GM18526 (cell line): ENCODE data around the gene ZNF423.

Source experiments
- POLR2A ChIP-seq: IDR thresholded peaks from 3 replicates; pipeline ENCODE4 v1.6.1; 2011; ENCODE audit not compliant: insufficient read length; ENCODE audit errors: extremely low read depth

The ZNF423 gene

DNA sequence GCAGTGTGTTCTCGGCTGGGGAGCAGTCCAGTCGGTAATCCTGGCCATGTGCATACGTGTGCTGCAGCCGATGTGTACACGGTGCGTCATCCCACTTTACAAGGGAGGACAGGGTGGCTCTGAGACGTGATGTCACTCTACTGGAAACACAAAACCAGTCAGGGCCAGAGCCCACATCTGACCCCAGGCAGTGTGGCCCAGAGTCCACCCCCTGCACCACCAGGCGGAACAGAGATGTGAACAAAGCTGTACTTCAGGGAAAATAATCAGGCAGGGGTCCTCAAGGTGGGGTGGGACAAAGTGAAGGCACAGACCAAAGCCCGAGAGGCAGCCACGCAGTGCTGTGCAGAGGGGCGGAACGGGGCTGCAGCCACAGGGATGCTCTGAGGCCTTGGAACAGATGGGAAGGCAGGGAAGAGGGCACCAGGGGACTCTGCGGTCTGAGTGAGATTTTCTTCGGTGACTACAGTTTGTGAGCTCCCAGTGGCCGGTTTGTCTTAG is 181.5 kb downstream of the ZNF423 start:
- TF ChIP-seq POLR2A, result no peak

DNA sequence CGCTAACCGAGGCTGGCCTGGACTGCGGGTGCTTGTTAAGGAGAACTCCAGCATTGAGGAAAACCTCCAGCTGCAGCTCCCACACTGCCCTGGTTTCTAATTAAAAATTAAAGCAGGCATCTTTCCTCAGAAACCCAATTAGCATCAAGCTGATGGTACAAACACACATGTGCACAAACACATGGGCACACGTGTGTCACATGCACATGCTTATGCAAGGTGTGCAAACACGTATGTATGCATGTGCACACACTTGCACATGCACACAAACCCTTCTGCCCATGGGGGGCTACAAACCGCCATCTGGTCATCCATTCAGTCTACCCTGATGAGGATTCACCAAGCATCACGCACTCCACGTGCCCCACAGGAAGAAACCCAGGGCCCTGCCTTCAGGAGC is 182.5 kb downstream of the ZNF423 start:
- no peak for TF ChIP-seq POLR2A

DNA sequence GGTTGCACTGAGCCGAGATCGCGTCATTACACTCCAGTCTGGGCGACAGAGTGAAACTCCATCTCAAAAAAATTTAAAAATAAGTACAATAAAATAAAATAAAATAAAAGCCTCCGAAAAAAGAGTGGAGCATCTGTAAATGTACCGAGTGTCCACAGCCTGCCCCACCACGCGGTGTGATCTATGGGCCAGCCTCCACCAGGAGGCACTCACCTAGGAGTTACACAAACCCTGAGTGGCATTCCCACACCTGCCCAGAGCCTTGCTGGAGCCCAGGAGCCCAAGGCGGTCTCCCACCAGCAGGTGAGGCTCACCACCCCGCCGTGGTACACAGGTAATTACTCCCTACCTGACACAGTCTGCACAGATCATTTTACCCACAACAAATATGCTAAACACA is 183.2 kb downstream of the ZNF423 start:
- no peak for TF ChIP-seq POLR2A

- TF ChIP-seq POLR2A, result no peak
Measured at GRCh38 chr16:49671333-49671732, 184.6 kb downstream of the ZNF423 start.

GRCh38 chr16:49670627-49671026 is 185.3 kb downstream of the ZNF423 start:
- no peak for TF ChIP-seq POLR2A

DNA sequence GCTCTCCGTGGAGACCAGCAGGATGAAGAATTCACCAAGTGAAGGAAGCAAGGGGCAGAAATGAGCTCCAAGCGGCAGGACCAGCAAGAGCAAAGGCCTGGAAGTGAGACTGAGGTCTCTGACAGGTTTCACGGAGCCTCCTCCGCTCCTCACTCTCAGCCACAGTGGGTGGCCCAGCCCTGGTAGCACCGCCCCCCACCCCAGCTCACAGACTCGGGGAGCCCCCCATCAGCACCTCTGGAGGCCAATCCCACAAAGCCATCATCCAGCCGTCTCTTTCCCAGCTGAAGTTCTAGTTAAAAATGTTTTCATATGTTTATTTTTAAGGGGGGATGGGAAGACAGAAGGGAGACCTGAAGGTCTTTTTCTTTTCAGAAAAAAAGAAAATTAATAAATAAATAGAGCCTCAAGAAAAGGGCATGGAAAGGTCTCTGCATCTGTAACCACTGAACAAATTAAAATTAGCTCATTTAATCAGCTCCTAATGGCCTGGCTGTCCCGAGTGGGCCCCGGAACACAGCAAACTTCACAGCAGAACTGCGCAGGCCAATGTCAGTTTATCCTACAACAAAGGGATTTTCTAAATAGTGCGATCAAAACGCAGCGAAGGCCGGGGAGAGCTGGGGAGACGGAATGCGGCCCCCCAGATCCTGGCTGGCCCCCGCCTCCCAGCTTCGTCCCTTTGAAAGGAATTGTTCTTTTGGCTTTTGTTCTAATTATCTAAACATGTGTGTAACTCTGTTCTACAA is 190.3 kb downstream of the ZNF423 start:
- no peak for TF ChIP-seq POLR2A

DNA sequence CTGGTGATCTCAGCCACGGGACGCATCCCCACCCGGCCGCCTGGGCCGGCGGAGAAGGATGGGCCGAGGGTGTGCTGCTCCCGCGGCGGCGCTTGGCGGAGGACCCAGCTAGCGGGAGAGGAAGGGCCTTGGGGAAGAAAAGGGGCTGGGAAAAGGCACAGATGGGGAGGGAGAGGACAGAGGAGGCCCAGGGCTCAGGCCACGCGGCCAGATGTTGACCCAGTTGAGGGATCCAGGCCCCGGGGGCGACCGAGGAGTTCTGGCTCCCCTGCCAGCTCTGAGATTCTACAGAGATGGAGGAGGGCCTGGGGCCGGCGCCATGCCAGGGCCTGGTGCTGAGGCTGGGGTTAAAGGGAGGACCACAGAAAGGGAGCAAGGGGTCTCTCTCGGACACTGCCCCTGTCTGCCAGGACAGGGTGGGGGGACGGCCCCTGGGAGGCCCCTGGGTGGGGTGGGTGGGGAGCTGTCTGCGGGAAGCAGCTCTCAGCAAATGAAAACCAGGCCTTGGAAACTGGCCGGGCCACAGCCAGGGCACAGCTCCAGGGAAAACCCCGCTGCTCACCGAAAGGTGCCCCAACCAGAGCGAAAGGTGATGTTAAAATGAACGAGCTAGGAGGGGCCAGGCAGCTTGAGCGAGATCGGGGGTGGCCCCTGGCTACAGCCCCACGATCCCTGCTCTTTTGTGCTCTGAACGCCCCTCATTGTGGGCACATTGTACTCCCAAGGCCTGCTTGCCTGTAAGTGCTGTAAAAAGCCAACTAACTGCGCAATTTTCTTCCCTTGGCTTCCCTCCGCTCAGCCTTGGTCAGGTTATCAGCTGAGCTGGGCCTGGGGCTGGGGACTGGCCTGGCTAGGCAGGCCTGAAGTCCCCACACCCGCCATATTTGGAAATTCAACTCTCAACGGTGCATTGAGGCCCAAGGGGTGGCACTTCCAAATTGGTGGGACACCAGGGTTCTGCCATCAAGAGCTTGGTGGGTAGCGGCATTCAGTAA is 191.4 kb downstream of the ZNF423 start:
- TF ChIP-seq POLR2A, result no peak

GRCh38 chr16:49663081-49664065 is 192.5 kb downstream of the ZNF423 start:
- TF ChIP-seq POLR2A, result no peak

DNA sequence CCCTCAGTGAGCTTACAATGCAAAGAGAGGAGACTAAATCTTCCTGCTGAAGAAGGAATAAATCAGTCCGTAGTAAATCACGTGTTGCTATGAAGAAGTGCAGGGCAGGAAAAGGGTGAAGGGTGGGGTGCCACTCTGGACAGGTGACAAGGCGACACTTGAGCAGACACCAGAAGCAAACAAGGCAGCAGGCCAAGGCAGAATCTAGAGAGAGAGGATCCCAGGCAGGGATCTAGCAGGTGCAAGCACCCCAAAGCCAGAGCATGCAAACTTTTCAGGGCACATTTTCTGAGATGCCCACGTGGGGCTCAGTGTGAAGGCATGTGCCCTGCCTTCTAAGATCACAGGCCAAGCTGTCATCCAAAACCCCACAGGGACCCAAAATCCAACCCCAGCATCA is 193.3 kb downstream of the ZNF423 start:
- no peak for TF ChIP-seq POLR2A

DNA sequence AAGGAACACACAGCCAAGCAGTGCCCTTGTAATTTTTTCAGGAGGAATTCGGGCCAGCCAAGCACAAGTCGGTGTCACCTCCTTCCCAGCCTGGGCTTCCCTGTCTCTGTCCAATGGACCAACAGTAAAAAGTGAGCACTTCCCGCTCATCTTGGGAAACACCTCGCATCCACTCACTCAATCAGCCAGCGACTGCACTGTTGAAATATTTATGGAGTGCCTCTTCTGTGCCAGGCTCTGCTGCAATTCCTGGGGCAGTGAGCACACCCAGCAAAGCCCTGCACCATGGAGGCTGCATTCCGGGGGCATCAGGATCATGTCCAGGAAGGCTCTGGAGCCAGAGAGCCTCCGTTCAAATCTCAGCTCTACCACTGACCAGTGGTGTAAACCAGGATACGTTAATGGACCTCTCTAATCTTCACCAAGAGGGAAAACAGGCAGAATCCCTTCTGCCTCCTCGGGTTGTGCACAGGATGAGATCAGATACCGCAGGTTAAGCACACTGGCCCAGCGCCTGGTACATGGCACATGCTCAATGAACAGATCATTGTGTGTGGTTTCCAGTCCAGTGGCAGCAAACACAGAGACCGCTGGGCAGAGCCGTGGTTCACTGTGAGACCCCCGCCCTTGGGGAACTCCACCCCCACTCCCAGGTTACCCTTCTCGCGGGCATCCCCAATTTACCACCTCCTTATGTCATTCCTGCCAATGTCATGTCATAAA is 194.3 kb downstream of the ZNF423 start:
- TF ChIP-seq POLR2A, result no peak

DNA sequence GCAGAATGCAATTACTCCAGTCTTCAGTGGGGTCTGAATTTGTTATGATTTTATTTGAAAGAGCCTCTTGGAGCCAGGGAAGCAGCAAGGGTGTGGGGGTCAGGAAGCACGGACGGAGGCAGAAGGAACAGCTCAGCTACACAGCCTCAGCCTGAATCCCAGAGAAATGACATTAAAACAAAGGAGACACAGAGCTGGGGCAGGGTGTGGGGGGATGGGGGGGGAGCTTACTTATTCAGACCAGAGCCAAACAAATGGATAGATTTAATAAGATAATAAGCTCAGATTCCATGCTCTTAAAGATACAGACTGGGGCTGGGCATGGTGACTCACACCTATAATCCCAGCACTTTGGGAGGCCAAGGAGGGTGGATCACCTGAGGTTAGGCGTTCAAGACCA is 195.3 kb downstream of the ZNF423 start:
- TF ChIP-seq POLR2A, result no peak

- no peak for TF ChIP-seq POLR2A
Measured at GRCh38 chr16:49659356-49659755, 196.6 kb downstream of the ZNF423 start.

GRCh38 chr16:49658531-49658930 is 197.4 kb downstream of the ZNF423 start:
- TF ChIP-seq POLR2A, result no peak
